H1 (cell line): ENCODE results near the gene COL4A2. TPM values are rescaled to one million over a fixed set of nuclear protein-coding genes. Genes with fewer than 3 reads are reported as not detected.

Experiments used
- ASH2L ChIP-seq: fragments of 200-600, 300-600 bp; sonication (generic); IDR thresholded peaks from one replicate; pipeline ENCODE4 v1.7.1; 2017; ENCODE audit warnings: low read length
- ATF2 ChIP-seq: IDR thresholded peaks from 2 replicates; pipeline ENCODE4 v1.6.1; 2012; ENCODE audit warnings: low read length, inconsistent platforms
- BCL11A ChIP-seq, 2 experiments: IDR thresholded peaks; one replicate each; pipeline ENCODE4 v1.6.1; 2011; ENCODE audit warnings: low read depth in 2 of 2, low read length in 2 of 2, mild to moderate bottlenecking in 2 of 2
- BRCA1 ChIP-seq: IDR thresholded peaks from 2 replicates; pipeline ENCODE4 v1.6.1; 2012; ENCODE audit warnings: low read depth, low read length, improper control_type of control experiment
- CHD7 ChIP-seq: fragments of 300-600 bp; sonication (generic); IDR thresholded peaks from 2 replicates; pipeline ENCODE4 v1.7.1; 2012; ENCODE audit warnings: low read length, moderate library complexity, mild to moderate bottlenecking, inconsistent platforms; ENCODE audit not compliant: insufficient replicate concordance
- CREB1 ChIP-seq: IDR thresholded peaks from 2 replicates; pipeline ENCODE4 v1.6.1; 2012; ENCODE audit warnings: inconsistent platforms
- EP300 ChIP-seq, 2 experiments: IDR thresholded peaks; 1 replicate in 1 of 2; 2 replicates in 1 of 2; pipeline ENCODE4 v1.6.1; 2011 to 2012; ENCODE audit warnings: low read depth in 2 of 2, low read length in 2 of 2, mild to moderate bottlenecking in 2 of 2, borderline replicate concordance in 1 of 2, inconsistent platforms in 1 of 2, moderate library complexity in 1 of 2
- NRF1 ChIP-seq: IDR thresholded peaks from 2 replicates; pipeline ENCODE4 v1.6.1; 2011; ENCODE audit warnings: mild to moderate bottlenecking, low read depth, low read length, improper control_type of control experiment
- RBBP5 ChIP-seq: IDR thresholded peaks from 2 replicates; pipeline ENCODE4 v1.7.1; 2012; ENCODE audit warnings: low read depth, mild to moderate bottlenecking, inconsistent platforms, low read length, moderate library complexity, borderline replicate concordance
- polyA plus RNA-seq, 7 experiments: library from polyadenylated mRNA; depleted of rRNA in 3 of 7; stranded (reverse) in 5 of 7; unstranded in 2 of 7; fragments of >200 nt in 5 of 7; fragments of 200-250 nt in 2 of 7; gene quantifications; 1 replicate in 5 of 7; 2 replicates in 1 of 7; 4 replicates in 1 of 7; pipeline versions ENCODE4 v1.2.1 to v1.2.3, GENCODE V29; 2011 to 2013; ENCODE audit warnings: missing spikeins in 2 of 7, mixed read lengths in 2 of 7
- total RNA-seq: library from RNA; stranded (reverse); fragmentation: NEBNext Ultra II Directional; extraction: Animal tissue kit (Norgen Biotek cat#: 25700); gene quantifications from 2 replicates; pipeline ENCODE4 v1.2.1, GENCODE V29; 2021

COL4A2 gene
- total and polyA plus RNA-seq, 2 of the 8 experiments (the other 6 are each of a cell fraction or from before 2014, with no cell fraction given), result 80.4 to 87.3 TPM

- TF ChIP-seq CHD7 (no peak), CREB1 (peak; percentile 77), RBBP5 (peak; percentile 72), NRF1 (no peak), ASH2L (peak; percentile 85), BRCA1 (no peak), ATF2 (no peak), EP300 (IDR thresholded peaks at IDR 0.05; ENCODE audit: borderline replicate concordance in 1 of 2, low read depth in 2 of 2, low read length in 2 of 2) (no peak), BCL11A (IDR thresholded peaks at IDR 0.05; ENCODE audit: low read depth in 2 of 2, low read length in 2 of 2) (no peak)
Measured at GRCh38 chr13:110561344-110562035, 254.4 kb downstream of the COL4A2 start, which contains the start of gene RAB20 (continued).
